Skin epidermis (tissue), 12 donors: ENCODE data around the gene PSTPIP1.

Experiments
- H3K27ac ChIP-seq, 21 experiments: fragments of 200-600 bp; sonication (generic) in 11 of 21; one replicate each; pipeline ENCODE4 v1.5.0; 2020; ENCODE audit warnings: mild to moderate bottlenecking in 3 of 21, inconsistent platforms in 2 of 21, moderate library complexity in 2 of 21
- H3K4me3 ChIP-seq, 7 experiments: fragments of 200-600 bp; sonication (generic) in 2 of 7; one replicate each; pipeline ENCODE4 v1.5.0; 2020; ENCODE audit warnings: inconsistent platforms in 2 of 7, mild to moderate bottlenecking in 2 of 7, moderate library complexity in 1 of 7

PSTPIP1 gene

DNA sequence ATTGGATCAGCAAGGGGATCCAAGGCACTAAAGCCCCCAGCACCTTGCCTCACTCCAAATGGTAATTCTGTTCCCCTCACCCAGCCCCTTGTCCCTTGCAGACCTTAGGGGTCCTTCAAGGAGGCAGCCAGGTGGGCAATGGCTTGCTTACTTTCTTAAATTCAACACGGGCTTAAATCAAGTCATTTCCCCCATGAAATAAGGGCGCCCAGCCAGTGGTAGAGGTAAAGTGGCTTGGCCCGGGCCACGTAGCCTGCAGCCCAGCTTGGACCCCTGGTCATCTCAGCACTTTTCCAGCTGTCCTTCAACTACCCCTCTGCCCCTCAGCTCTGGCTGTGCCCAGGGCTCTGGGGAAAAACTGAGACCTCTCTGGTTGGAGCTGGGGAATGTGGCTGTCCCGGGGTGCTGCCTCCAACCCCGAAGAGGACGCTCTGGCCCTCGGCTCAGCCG lies 1.2 kb downstream of the PSTPIP1 start:
- Histone ChIP-seq H3K4me3 (peak overlapping the region; percentile 23 to 42 (median 32)), H3K27ac (peak overlapping the region in 20 of 21 experiments; percentile 31 to 96 (median 82))

DNA sequence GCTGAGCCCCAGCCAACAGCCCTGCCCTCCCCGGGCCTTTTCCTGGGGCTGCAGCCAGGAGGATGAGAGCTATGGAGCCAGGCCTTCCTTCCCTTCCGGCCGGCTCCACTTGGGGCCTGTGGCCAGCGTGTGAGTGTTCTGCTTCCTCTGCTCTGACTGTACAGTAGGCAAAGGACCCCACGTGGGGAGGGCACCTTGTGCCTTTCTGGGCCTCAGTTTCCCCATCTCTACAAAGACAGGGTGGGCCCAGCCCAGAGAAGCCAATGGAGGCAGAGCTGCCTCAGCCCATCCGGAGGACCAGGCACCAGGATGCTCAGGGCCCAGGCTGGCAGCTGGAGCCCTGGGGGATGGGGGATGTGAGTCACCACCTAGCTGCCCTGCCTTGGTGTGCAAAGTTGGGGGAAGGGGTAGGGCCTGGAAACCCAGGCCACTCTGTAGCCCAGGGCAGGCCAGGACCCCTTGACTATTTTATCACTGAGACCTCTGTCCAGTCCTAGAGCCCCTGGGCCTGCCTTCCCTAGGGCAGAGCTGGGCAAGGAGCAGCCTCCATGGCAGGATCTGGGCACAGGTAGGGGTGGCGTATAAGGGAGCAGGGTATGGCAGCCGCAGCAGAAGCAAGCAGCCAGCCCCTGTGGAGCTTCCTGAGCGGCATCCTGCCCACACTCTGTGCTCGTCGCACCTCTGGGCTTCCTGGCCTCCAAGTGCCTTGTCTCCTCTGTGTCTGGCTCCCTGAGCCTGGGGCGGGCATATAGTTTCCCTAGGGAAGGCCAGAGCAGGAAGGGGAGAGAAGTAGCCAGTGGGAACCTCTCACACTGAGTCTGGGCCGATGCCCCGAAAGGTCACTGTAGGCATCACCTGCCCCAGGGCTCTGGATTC lies 1.8 kb downstream of the PSTPIP1 start:
- peak overlapping the region; percentile 23 to 42 (median 32) for H3K4me3 ChIP-seq

GRCh38 chr15:76998663-76999285 lies 3.8 kb downstream of the PSTPIP1 start:
- no peak overlapping the region for H3K4me3 ChIP-seq

More for the DNA sequence above, 1.8 kb downstream of the PSTPIP1 start:
- H3K27ac ChIP-seq, result peak overlapping the region in 20 of 21 experiments; percentile 31 to 96 (median 82)

DNA sequence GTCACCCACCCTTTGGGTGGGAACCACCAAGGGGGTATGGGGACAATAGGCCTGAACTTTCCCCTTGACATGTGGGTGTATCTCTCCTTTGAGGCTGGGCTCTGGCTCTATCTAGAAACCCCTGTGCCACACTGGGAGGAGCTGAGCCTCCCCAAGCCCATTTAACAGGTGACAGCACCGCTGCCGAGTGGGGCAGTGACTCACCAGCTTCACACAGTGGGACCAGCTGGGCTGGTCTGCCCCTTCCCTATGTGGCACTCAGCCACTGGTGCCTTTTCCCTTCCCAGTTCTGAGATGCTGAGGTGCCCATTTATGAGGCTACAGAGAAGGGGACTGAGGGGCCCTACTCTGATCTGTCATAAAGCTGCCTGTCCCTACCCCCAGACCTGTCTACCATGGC lies 5.1 kb downstream of the PSTPIP1 start:
- Histone ChIP-seq H3K27ac (peak overlapping the region in 2 of 21 experiments; percentile 26 to 36), H3K4me3 (no peak overlapping the region)

More at GRCh38 chr15:76998663-76999285, 3.8 kb downstream of the PSTPIP1 start:
- H3K27ac ChIP-seq, result peak overlapping the region in 3 of 21 experiments; percentile 2 to 96 (median 93)

DNA sequence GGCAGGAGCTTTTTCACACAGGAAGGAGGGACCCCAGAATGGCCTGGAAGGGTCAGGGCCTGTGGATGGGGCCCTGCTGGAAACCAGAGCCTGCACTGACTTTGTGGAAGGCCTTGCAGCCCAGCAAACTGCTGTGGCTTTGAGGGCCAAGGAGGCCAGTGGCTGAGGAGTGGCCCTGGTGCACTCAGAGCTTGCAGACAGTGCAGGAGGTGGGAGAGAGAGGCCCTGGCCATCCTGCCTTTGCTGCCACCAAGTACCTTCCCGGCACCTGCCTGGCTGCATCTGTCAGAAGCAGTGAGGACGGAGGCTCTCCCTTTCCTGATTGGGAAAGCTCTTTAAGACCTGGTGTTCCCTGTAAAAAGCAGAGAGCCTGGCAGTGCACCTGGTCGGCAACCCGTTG lies 6.4 kb downstream of the PSTPIP1 start:
- Histone ChIP-seq H3K4me3 (no peak overlapping the region), H3K27ac (peak overlapping the region in 6 of 21 experiments; percentile 1 to 80 (median 41))

GRCh38 chr15:77001966-77002365 lies 7.0 kb downstream of the PSTPIP1 start:
- Histone ChIP-seq H3K27ac (peak overlapping the region in 8 of 21 experiments; percentile 31 to 80 (median 72)), H3K4me3 (no peak overlapping the region)

DNA sequence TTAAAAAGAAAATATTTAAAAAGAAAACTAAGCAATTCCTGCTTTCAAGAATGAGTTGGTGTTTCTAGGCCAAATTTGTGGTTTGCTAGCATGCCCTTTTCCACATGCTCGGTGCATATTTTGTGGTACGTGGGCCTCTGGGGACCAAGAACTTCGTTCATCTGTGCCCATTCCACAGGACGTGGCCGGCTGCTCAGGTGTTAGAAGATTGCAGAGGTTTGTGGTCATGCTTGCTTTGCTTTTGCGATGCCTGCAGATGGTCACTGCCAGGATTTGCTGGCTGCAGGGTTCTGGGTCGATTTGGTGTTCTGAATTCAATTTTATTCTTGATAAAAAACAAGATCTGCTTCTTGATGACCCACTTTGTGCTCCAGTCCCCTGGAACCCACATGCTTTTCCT lies 7.5 kb downstream of the PSTPIP1 start:
- Histone ChIP-seq H3K4me3 (no peak overlapping the region), H3K27ac (peak overlapping the region in 13 of 21 experiments; percentile 6 to 80 (median 58))

GRCh38 chr15:77002954-77003912 lies 8.3 kb downstream of the PSTPIP1 start:
- no peak overlapping the region for H3K4me3 ChIP-seq
- peak overlapping the region in 14 of 21 experiments; percentile 16 to 80 (median 60) for H3K27ac ChIP-seq

- H3K4me3 ChIP-seq, result no peak overlapping the region
- peak overlapping the region in 8 of 21 experiments; percentile 8 to 80 (median 62) for H3K27ac ChIP-seq
These were observed 9.3 kb downstream of the PSTPIP1 start for GRCh38 chr15:77004189-77004588.

- H3K27ac ChIP-seq, result no peak overlapping the region
These were observed 14.2 kb downstream of the PSTPIP1 start for GRCh38 chr15:77009176-77009575.

DNA sequence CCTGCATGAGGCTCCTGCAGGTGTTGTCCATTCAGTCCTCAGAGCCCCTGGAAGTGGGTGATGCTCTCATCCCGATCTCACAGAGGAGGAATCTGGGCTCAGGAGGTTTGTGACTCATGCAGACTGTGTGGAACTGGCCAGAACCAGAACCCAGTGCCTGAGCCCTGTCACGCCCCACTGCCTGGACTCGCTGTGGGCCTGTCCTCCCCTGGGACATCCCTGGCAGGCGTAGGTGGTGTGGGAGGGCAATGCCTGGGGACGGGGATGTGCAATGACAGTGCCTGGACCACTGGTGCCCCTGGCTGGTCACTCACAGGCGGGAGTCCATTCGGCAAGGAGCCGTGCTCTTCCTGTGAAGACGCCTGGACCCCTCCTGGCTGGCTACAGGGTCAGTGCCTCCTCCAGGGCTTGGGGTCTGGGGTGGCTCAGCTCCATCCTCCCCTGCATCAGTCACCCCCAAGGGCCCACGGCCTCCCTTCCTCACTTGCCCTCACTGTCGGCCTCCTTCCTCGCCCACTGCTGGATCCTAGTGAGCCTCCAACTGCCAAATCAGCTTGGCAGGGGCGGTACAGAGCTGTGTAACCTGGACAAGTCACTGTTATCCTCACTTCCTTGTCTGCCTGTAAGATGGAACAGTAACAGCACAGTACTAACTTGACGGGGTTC lies 14.9 kb downstream of the PSTPIP1 start:
- no peak overlapping the region for H3K4me3 ChIP-seq
- H3K27ac ChIP-seq, result peak overlapping the region in 3 of 21 experiments; percentile 5 to 94 (median 33)

More at GRCh38 chr15:77009176-77009575, 14.2 kb downstream of the PSTPIP1 start:
- H3K4me3 ChIP-seq, result no peak overlapping the region

- H3K4me3 ChIP-seq, result no peak overlapping the region
- peak overlapping the region in 2 of 21 experiments; percentile 33 to 94 for H3K27ac ChIP-seq
These were observed 15.4 kb downstream of the PSTPIP1 start for GRCh38 chr15:77010312-77010686.

- H3K4me3 ChIP-seq, result no peak overlapping the region
These were observed 15.9 kb downstream of the PSTPIP1 start for GRCh38 chr15:77010857-77011256.

DNA sequence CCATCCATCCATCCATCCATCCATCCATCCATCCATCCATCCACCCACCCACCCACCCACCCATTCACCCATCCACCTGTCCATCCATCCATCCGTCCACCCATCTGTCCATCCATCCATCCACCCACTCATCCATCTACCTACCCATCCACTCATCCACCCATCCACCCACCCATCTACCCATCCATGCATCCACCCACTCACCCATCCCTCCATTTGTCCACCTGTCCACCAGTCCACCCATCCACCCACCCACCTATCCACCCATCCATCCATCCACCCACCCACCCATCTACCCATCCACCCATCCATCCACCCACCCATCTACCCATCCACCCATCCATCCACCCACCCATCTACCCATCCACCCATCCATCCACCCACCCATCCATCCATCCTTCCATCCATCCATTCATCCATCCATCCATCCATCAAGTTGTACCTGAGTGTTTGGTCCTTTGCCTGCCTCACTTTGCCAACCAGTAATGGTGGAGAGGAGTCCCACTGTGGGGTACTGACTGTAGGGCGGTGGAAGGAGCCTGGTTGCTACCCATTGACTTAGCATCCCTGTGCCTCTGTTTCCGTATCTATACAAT lies 17.3 kb downstream of the PSTPIP1 start:
- H3K27ac ChIP-seq, result peak overlapping the region in 7 of 21 experiments; percentile 15 to 94 (median 81)
- H3K4me3 ChIP-seq, result no peak overlapping the region

More at GRCh38 chr15:77010857-77011256, 15.9 kb downstream of the PSTPIP1 start:
- peak overlapping the region in 4 of 21 experiments; percentile 1 to 94 (median 40) for H3K27ac ChIP-seq

- Histone ChIP-seq H3K4me3 (no peak overlapping the region), H3K27ac (peak overlapping the region in 13 of 21 experiments; percentile 27 to 94 (median 59))
These were observed 17.9 kb downstream of the PSTPIP1 start for GRCh38 chr15:77012868-77013267.

DNA sequence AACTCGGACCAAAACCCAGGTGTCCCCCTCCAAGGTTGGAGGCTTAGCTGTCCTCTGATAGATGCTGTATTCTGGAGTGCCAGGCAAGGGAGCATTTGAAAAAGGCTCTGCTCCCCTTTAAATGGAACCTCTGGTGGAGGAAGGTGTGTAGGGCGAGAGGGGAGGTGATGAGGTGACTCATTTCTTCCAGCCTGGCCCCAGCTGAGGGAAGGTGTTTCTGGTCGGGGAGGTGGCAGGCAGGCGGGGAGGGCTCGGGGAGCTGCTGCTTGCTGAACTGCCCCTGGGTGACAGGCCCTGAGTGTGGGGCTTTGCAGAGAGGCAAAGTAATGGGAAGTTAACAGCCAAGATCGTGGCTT lies 18.8 kb downstream of the PSTPIP1 start:
- peak overlapping the region in 18 of 21 experiments; percentile 9 to 94 (median 64) for H3K27ac ChIP-seq
- H3K4me3 ChIP-seq, result no peak overlapping the region

DNA sequence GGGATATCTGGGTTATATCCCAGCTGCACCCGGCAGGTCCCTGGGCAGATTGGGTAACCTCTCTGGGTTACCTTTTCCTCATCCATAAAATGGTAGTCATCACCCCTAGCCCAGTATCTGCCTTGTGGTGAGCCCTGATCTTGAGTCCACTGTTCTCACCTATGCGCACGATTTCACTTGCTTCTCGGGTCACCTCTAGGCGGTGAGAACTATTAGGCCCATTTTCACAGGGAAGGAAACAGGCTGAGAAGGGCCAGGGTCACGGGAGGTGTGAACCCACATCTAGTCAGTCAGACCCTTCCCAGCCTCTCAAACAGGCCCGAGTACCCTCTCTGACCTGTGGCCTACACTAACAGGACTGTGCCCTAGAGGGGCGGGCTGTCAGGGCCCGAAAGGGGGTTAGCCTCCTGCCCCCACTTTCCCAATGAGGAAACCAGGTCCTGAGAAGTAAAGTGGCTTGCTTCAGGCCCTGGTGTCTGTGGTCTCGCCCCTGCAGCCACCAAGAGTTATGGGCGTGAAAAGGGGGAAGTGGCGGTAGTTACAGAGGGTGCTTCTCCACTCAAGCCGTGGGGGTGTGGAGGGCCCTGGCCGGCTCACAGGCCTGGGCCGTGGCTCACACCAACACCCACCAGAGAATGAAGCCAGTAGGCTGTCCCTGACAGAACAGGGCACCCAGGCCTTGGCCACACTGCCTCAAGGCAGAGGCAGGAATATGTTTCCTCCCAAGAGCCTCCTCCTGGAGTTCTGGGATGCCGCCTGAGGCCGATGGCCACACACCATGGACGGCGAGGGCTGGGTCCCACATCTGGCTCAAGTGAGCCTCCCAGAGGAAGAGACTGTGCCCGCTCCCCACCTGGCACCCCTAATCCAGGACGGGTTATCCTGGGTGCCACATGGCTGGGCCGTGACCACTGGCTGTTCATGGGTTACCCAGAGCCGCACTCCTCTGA lies 19.5 kb downstream of the PSTPIP1 start:
- Histone ChIP-seq H3K27ac (peak overlapping the region in 18 of 21 experiments; percentile 9 to 94 (median 64)), H3K4me3 (no peak overlapping the region)
